NCI-H1105 (cell line): ENCODE data around the gene DDX41.

ENCODE experiments used
- DNase-seq: peaks from one replicate; lab custom pipeline; 2025; lab: John Stamatoyannopoulos, UW

The DDX41 gene

GRCh38 chr5:177483994-177484901, 32.5 kb downstream of the DDX41 start:
- no peak for DNase-seq

- DNase-seq = no peak
These were observed 33.7 kb downstream of the DDX41 start for GRCh38 chr5:177483042-177483441.

- DNase-seq = no peak
These were observed 34.4 kb downstream of the DDX41 start for GRCh38 chr5:177482359-177482795.

DNA sequence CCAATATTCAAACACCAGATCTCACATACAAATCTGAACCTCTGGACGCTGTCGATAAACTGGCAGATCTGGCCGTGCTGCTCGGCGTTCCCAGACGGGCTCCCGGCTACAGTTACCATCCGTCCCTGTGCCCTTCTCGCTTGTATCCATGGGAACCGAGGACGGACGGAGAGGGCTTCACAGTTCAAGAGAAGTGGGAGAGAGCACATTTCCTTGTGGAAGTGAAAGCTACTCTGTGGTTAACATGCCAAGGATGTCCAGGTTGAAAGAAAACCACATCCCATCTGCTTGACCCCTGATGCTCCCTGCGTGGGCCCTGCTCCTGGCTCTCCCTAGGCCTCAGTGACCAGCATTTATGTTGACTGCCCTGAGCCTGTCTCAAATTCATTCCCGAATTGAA, 37.0 kb downstream of the DDX41 start:
- no peak for DNase-seq

- no peak for DNase-seq
These were observed 37.8 kb downstream of the DDX41 start for GRCh38 chr5:177478711-177479646.

GRCh38 chr5:177477701-177478477, 38.9 kb downstream of the DDX41 start:
- DNase-seq = no peak

DNA sequence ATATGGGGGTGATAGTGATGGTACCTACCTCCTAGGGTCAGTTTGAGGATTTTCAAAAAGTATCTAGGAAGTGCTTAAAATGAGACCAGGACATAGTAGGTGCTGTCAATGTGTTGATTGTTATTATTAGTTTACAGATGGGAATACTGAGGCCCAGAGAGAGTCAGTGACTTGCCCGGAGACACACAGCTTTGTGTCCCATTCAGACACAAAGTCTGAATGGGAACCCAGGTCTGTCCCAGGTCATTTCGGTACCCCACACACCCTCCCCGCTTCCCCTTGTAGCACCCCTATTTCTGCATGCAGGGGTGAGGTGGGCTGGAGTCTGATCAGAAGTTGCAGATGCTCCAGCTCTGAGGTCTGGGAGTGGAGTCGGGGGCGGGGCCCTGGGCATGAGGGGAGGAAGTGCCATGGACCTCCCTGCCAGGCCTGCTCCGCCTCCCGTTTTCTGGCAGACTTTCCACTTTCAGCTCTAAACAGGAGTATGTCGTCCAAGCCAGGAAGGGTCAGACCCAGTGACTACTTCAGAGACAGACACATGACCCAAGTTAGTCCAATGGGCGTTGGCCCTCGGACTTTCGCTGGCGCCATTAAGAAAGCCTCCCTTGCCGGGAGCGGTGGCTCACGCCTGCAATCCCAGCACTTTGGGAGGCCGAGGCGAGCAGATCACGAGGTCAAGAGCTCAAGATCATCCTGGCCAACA, 40.1 kb downstream of the DDX41 start:
- DNase-seq = no peak

- DNase-seq = no peak
These were observed 41.0 kb downstream of the DDX41 start for GRCh38 chr5:177475563-177476427.

DNA sequence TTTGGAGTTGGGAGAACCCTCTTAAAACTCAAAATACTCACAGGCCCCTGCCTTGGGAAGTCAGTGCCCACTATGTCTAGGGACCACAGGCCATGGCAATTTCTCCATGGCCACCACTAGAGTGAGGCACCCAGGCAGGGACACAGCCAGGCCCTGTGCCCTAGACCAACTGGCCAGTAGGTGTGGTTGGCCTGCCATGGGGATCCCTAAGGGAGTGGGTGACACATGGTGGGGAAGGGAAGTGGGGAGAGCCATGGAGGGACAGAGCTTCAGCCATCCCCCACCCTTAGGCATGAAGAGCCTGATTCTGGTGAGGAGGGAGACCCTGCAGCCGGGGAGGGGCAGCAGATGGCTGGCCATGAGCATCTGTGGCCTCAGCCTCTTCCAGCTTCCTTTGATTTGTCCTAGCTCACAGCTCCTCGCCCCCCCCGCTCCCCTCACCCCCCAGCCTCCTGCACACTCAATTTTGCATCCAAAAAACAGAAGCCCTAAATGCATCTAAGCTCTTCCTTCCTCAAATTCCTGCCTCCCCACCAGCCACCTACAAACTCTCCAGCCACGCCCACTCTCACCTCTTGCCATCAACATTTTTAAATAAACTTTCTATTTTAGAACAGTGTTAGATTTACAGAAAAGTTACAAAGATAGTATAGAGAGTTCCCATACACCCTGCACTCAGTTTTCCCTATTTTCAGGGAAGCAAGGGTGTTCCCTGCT, 41.8 kb downstream of the DDX41 start:
- DNase-seq = no peak

DNA sequence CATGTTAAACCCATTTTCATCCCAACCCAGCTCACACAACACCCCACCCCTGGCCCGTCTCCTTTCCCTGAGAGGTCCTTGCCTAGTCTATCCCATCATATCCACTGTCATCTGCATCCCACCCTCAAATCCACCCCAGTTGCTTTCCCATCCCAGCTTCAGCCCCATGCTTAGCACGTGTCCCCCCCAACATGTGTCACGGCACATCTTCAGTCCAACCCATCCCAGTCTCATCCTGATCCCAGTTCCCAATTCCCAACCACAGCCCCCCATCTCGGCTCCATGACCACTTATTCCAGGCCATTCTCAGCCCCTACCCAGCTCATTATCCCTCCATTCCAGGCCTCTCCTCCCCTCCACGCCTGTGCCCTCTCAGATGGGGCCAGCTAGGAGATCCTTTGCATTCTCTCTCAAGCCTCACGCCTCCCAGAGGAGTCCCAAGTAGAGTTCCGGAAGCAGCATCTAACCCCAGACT, 42.7 kb downstream of the DDX41 start:
- DNase-seq = no peak

DNA sequence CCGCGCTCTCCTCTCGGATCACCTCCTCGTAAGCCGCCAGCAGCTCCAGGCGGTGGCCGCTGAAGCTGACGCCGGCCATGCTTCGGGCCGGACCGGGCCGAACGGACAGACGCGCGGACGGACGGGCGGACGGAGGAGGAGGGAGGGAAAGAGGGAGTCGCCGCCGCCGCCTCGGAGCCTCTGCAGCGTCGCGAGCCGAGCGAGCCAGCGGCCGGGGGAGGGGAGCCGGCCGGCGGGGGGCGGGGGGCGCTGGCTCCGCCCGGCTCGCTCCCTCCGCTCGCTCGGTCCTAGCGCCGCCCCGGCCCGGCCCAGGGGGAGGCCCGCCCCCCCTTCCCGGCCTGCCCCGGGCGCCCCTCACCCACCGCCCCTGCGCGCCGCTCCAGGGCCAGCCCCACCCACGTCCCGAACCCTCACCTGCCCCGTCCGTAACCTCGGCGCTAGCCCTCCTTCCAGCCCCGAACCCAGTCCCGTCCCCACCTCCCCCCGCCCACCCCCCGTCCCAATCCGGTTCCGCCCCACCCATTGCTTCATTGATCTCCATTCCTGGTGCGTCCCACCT, 43.2 kb downstream of the DDX41 start, which contains the start of gene DBN1:
Gene DBN1 (minus strand): TSS at position 192 of the 559 bp plus-strand sequence. CDS start 113 bp downstream, at position 79.
- DNase-seq = peak; percentile 42

- DNase-seq = peak; percentile 38
These were observed 44.0 kb downstream of the DDX41 start for GRCh38 chr5:177472460-177473442.

DNA sequence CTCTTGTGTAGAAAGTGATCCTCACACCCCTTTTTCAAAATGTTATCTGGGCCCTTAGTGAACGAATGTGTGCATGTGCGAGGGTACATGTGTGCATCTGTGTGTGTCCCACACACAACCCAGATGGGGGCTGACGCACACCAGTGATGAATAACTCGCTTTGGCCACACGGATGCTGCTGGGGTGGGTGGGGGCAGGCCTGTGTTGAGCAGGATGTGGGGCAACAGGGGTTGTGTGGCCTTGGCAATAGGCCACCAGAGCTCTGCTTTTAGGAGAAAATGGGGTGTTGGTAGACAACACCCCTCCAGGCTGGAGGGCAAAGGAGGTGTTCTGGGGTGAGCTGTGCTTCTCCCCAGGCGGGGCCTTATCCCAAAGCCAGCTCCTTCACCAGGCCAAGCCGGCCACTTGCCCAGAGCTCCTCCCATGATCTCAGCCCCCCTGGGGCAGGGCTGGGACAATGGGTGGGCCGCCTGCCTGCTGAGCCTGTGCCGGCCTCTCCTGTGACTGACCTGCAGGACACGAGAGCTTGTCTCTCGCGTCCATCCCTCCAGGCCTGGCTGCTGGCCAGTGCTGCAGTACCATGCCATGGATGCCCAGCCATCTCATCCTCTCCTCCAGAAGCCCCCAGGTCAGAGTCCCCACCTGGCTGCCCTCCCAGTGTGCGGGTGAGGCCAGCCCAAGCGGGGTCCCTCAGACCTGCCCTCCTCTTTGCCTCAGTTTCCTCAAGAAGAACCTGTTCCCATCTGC, 45.0 kb downstream of the DDX41 start:
- no peak for DNase-seq

GRCh38 chr5:177470759-177471536, 45.8 kb downstream of the DDX41 start:
- no peak for DNase-seq

DNA sequence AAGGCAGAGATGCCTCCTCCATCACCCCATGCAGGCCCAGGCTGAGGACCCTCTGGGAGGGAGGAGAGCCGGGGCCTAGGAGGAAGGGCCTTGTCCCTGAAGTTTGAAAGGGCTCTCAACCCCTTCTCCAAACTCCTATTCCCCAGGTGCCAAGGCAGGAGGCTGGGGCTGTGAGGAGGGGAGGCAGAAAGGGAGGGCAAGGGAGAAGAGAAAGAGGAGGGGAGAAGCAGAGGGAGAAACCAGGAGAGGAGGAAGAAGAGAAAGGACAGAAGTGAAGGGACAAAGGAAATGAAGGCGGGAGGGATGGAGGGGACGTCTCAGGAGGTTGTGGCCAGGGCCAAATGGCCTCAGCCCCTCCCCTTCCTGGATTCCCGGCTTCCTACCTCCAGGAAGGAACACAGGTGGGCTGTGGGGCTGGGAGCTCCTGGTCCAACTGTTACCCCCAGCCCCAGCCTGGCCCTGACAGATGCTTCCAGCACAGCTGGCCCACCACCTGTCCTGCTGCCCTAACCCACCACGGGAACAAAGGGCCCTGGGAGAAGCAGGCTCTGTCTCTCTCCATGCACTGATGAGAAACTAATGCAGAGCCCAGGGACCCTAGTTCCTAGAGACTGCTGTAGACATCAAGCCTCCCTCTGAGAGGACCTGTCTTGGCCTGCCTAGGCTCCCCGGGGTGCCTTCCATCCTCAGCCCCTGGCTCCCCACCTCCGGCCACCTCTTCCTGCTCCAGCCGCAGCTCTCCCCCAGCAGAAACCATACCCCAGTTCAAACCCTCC, 46.8 kb downstream of the DDX41 start:
- no peak for DNase-seq
